GM13977 (cell line): ENCODE data around the gene STAG1.

Experiments
- DNase-seq: peaks from one replicate; pipeline ENCODE4 v3.0.0; 2012; ENCODE audit warnings: low spot score
- in situ Hi-C: fragments of 300-500 bp; cut with MboI; formaldehyde crosslinking; loops from one replicate; pipeline ENCODE4 v1.12.0; 2022; ENCODE audit warnings: low sequenced_read_pairs, low pct_unique_long_range_greater_than_20kb, mixed read lengths, inconsistent platforms; ENCODE audit not compliant: unreplicated experiment
- TF ChIP-seq, protein P1 (sequence below): IDR thresholded peaks from 2 replicates; pipeline ENCODE4 v1.5.1; 2012; ENCODE audit warnings: mild to moderate bottlenecking, control low read depth; ENCODE audit not compliant: insufficient read depth; ENCODE audit errors: extremely low read depth, missing control alignments

The STAG1 gene

DNA sequence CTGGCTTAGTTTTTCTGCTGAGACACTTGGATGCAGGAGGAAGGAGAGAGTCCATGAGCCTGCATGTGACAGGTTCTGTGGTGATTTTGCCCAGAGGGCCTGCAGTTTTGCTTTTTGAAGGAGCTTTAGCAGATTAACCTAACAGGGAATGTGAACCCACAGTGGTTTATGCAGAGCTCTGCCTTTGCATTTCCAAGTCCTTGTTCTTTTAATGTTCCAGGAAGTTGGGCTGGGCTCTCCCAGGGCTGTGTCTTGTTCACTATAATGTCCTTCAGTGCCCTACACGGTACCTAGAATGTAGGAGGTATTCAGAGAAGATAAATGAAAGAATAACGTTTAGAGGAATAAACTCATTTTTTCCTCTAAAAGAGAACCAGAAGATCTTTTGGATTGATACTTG is 451.7 kb downstream of the STAG1 start:
- in situ Hi-C loops: no loop called here
- no peak for DNase-seq
- TF ChIP-seq, protein P1, sequence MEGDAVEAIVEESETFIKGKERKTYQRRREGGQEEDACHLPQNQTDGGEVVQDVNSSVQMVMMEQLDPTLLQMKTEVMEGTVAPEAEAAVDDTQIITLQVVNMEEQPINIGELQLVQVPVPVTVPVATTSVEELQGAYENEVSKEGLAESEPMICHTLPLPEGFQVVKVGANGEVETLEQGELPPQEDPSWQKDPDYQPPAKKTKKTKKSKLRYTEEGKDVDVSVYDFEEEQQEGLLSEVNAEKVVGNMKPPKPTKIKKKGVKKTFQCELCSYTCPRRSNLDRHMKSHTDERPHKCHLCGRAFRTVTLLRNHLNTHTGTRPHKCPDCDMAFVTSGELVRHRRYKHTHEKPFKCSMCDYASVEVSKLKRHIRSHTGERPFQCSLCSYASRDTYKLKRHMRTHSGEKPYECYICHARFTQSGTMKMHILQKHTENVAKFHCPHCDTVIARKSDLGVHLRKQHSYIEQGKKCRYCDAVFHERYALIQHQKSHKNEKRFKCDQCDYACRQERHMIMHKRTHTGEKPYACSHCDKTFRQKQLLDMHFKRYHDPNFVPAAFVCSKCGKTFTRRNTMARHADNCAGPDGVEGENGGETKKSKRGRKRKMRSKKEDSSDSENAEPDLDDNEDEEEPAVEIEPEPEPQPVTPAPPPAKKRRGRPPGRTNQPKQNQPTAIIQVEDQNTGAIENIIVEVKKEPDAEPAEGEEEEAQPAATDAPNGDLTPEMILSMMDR: no peak

GRCh38 chr3:136297826-136298225 is 454.4 kb downstream of the STAG1 start:
- in situ Hi-C loops: no loop called here

GRCh38 chr3:136296960-136297359 is 455.2 kb downstream of the STAG1 start:
- in situ Hi-C loops: no loop called here
- TF ChIP-seq, protein P1: no peak
- no peak for DNase-seq

More at GRCh38 chr3:136297826-136298225, 454.4 kb downstream of the STAG1 start:
- DNase-seq: no peak
- TF ChIP-seq, protein P1: no peak

- in situ Hi-C loops: no loop called here
- TF ChIP-seq, protein P1: no peak
These were observed 458.0 kb downstream of the STAG1 start for GRCh38 chr3:136294176-136294575.

GRCh38 chr3:136293279-136293678 is 458.9 kb downstream of the STAG1 start:
- in situ Hi-C loops: no loop called here

More at GRCh38 chr3:136294176-136294575, 458.0 kb downstream of the STAG1 start:
- no peak for DNase-seq

GRCh38 chr3:136292500-136292899 is 459.7 kb downstream of the STAG1 start:
- in situ Hi-C loops: no loop called here
- TF ChIP-seq, protein P1: no peak
- DNase-seq: no peak

More at GRCh38 chr3:136293279-136293678, 458.9 kb downstream of the STAG1 start:
- TF ChIP-seq, protein P1: no peak
- no peak for DNase-seq

- TF ChIP-seq, protein P1: no peak
- in situ Hi-C loops: no loop called here
- DNase-seq: no peak
These were observed 460.9 kb downstream of the STAG1 start for GRCh38 chr3:136291302-136291701.
